ENCODE results near the gene SMG9.

Gene SMG9

DNA sequence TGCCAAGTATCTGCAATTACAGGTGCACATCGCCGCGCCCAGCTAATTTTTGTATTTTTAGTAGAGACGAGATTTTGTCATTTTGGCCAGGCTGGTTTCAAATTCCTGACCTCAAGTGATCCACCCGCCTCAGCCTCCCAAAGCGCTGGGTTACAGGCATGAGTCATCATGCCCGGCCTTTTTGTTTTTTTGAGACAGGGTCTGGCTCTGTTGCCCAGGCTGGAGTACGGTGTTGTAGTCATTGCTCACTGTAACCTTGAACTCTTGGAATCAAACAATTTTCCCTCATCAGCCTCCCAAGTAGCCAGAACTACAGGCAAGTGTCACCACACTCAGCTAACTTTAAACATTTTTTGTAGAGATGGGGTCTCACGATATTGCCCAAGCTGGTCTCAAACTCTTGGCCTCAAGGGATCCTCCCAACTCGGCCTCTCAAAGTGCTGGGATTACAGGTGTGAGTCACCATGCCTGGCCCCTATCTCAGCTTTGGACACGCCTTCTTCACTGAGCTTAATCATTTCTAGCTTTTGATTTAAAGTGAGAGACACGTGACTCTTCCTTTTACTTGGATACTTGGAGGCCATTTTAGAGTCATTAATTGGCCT is 42.9 kb downstream of the SMG9 start:
- H3K36me3 ChIP-seq (ENCODE audit: control insufficient read depth in 2 of 2, insufficient read depth in 1 of 2, low read length in 2 of 2) = no peaks in the 10 kb centered on the region
- peaks cover 4% of the 10 kb centered on the region for H3K9me3 ChIP-seq (ENCODE audit: control insufficient read depth, insufficient read depth, low read depth, low read length)
- ChIA-PET POLR2A (interaction anchor here (0.6 to 0.9 kb wide), 3 partner anchors 10 to 501 kb away, joined by 3 to 9 read pairs (median 6); no protein-coding TSS in a partner anchor), CTCF (interaction anchor here (0.8 to 1.2 kb wide), 4 partner anchors 10 to 73 kb away, joined by 3 to 8 read pairs (median 4); no protein-coding TSS in a partner anchor)
- no peak overlapping the region for H3K4me3 ChIP-seq (ENCODE audit: low read depth, low read length)
- no peaks in the 10 kb centered on the region; the same call in 1 of the 2 replicates for H3K4me1 ChIP-seq (ENCODE audit: control insufficient read depth, insufficient read depth, low read length)
- H3K27ac ChIP-seq (ENCODE audit: extremely low read depth, low read depth, low read length) = no peak overlapping the region
- TF ChIP-seq, protein P1, sequence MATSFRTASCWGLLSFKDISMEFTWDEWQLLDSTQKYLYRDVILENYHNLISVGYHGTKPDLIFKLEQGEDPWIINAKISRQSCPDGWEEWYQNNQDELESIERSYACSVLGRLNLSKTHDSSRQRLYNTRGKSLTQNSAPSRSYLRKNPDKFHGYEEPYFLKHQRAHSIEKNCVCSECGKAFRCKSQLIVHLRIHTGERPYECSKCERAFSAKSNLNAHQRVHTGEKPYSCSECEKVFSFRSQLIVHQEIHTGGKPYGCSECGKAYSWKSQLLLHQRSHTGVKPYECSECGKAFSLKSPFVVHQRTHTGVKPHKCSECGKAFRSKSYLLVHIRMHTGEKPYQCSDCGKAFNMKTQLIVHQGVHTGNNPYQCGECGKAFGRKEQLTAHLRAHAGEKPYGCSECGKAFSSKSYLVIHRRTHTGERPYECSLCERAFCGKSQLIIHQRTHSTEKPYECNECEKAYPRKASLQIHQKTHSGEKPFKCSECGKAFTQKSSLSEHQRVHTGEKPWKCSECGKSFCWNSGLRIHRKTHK (tag by site-specific recombination; IDR thresholded peaks at IDR 0.05) = no peak
- TF ChIP-seq ZNF777 (tag by site-specific recombination; IDR thresholded peaks at IDR 0.05; ENCODE audit: borderline replicate concordance) (no peak), ZNF112 (tag by site-specific recombination; IDR thresholded peaks at IDR 0.05) (no peak), KLF9 (tag by site-specific recombination; IDR thresholded peaks at IDR 0.05; ENCODE audit: low read depth) (no peak), ZNF211 (tag by site-specific recombination; IDR thresholded peaks at IDR 0.05; ENCODE audit: low read depth) (no peak), ZNF121 (tag by site-specific recombination; IDR thresholded peaks at IDR 0.05) (peak; percentile 85), SP7 (tag by site-specific recombination; IDR thresholded peaks at IDR 0.05) (peak; percentile 59; the same call in 1 of the 2 replicates), ZNF654 (tag by site-specific recombination; IDR thresholded peaks at IDR 0.05; ENCODE audit: low read depth) (no peak; the same call in 1 of the 2 replicates), KLF7 (tag by site-specific recombination; IDR thresholded peaks at IDR 0.05; ENCODE audit: borderline replicate concordance) (no peak), ZNF146 (tag by site-specific recombination; IDR thresholded peaks at IDR 0.05) (no peak), KLF1 (tag by site-specific recombination; IDR thresholded peaks at IDR 0.05) (no peak), ZNF791 (tag by site-specific recombination; IDR thresholded peaks at IDR 0.05) (no peak), HOXD13 (CRISPR knock-in tag; IDR thresholded peaks at IDR 0.05; ENCODE audit: borderline replicate concordance) (no peak), PRDM1 (tag by site-specific recombination; IDR thresholded peaks at IDR 0.05) (peak; percentile 12; the same call in 1 of the 2 replicates), ZNF670 (tag by site-specific recombination; IDR thresholded peaks at IDR 0.05; ENCODE audit: low read depth) (no peak)
- TF ChIP-seq, protein P2, sequence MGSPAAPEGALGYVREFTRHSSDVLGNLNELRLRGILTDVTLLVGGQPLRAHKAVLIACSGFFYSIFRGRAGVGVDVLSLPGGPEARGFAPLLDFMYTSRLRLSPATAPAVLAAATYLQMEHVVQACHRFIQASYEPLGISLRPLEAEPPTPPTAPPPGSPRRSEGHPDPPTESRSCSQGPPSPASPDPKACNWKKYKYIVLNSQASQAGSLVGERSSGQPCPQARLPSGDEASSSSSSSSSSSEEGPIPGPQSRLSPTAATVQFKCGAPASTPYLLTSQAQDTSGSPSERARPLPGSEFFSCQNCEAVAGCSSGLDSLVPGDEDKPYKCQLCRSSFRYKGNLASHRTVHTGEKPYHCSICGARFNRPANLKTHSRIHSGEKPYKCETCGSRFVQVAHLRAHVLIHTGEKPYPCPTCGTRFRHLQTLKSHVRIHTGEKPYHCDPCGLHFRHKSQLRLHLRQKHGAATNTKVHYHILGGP (tag by site-specific recombination; IDR thresholded peaks at IDR 0.05) = no peak
- TF ChIP-seq, protein P3, sequence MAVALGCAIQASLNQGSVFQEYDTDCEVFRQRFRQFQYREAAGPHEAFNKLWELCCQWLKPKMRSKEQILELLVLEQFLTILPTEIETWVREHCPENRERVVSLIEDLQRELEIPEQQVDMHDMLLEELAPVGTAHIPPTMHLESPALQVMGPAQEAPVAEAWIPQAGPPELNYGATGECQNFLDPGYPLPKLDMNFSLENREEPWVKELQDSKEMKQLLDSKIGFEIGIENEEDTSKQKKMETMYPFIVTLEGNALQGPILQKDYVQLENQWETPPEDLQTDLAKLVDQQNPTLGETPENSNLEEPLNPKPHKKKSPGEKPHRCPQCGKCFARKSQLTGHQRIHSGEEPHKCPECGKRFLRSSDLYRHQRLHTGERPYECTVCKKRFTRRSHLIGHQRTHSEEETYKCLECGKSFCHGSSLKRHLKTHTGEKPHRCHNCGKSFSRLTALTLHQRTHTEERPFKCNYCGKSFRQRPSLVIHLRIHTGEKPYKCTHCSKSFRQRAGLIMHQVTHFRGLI (tag by site-specific recombination; IDR thresholded peaks at IDR 0.05) = no peak
- TF ChIP-seq, protein P4, sequence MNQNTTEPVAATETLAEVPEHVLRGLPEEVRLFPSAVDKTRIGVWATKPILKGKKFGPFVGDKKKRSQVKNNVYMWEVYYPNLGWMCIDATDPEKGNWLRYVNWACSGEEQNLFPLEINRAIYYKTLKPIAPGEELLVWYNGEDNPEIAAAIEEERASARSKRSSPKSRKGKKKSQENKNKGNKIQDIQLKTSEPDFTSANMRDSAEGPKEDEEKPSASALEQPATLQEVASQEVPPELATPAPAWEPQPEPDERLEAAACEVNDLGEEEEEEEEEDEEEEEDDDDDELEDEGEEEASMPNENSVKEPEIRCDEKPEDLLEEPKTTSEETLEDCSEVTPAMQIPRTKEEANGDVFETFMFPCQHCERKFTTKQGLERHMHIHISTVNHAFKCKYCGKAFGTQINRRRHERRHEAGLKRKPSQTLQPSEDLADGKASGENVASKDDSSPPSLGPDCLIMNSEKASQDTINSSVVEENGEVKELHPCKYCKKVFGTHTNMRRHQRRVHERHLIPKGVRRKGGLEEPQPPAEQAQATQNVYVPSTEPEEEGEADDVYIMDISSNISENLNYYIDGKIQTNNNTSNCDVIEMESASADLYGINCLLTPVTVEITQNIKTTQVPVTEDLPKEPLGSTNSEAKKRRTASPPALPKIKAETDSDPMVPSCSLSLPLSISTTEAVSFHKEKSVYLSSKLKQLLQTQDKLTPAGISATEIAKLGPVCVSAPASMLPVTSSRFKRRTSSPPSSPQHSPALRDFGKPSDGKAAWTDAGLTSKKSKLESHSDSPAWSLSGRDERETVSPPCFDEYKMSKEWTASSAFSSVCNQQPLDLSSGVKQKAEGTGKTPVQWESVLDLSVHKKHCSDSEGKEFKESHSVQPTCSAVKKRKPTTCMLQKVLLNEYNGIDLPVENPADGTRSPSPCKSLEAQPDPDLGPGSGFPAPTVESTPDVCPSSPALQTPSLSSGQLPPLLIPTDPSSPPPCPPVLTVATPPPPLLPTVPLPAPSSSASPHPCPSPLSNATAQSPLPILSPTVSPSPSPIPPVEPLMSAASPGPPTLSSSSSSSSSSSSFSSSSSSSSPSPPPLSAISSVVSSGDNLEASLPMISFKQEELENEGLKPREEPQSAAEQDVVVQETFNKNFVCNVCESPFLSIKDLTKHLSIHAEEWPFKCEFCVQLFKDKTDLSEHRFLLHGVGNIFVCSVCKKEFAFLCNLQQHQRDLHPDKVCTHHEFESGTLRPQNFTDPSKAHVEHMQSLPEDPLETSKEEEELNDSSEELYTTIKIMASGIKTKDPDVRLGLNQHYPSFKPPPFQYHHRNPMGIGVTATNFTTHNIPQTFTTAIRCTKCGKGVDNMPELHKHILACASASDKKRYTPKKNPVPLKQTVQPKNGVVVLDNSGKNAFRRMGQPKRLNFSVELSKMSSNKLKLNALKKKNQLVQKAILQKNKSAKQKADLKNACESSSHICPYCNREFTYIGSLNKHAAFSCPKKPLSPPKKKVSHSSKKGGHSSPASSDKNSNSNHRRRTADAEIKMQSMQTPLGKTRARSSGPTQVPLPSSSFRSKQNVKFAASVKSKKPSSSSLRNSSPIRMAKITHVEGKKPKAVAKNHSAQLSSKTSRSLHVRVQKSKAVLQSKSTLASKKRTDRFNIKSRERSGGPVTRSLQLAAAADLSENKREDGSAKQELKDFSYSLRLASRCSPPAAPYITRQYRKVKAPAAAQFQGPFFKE (tag by site-specific recombination; IDR thresholded peaks at IDR 0.05; ENCODE audit: borderline replicate concordance) = no peak
- TF ChIP-seq, protein P5, sequence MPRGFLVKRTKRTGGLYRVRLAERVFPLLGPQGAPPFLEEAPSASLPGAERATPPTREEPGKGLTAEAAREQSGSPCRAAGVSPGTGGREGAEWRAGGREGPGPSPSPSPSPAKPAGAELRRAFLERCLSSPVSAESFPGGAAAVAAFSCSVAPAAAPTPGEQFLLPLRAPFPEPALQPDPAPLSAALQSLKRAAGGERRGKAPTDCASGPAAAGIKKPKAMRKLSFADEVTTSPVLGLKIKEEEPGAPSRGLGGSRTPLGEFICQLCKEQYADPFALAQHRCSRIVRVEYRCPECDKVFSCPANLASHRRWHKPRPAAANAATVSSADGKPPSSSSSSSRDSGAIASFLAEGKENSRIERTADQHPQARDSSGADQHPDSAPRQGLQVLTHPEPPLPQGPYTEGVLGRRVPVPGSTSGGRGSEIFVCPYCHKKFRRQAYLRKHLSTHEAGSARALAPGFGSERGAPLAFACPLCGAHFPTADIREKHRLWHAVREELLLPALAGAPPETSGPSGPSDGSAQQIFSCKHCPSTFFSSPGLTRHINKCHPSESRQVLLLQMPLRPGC (tag by site-specific recombination; IDR thresholded peaks at IDR 0.05) = no peak
- TF ChIP-seq, protein P6, sequence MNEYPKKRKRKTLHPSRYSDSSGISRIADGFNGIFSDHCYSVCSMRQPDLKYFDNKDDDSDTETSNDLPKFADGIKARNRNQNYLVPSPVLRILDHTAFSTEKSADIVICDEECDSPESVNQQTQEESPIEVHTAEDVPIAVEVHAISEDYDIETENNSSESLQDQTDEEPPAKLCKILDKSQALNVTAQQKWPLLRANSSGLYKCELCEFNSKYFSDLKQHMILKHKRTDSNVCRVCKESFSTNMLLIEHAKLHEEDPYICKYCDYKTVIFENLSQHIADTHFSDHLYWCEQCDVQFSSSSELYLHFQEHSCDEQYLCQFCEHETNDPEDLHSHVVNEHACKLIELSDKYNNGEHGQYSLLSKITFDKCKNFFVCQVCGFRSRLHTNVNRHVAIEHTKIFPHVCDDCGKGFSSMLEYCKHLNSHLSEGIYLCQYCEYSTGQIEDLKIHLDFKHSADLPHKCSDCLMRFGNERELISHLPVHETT (tag by site-specific recombination; IDR thresholded peaks at IDR 0.05) = peak; percentile 46; the same call in 1 of the 2 replicates
- TF ChIP-seq, protein P7, sequence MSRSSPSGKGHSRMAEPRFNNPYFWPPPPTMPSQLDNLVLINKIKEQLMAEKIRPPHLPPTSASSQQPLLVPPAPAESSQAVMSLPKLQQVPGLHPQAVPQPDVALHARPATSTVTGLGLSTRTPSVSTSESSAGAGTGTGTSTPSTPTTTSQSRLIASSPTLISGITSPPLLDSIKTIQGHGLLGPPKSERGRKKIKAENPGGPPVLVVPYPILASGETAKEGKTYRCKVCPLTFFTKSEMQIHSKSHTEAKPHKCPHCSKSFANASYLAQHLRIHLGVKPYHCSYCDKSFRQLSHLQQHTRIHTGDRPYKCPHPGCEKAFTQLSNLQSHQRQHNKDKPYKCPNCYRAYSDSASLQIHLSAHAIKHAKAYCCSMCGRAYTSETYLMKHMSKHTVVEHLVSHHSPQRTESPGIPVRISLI (tag by site-specific recombination; IDR thresholded peaks at IDR 0.05) = 0 out of 2 replicates have a peak, but pooled peaks have one; percentile 28
